Measurements from ENCODE around the gene ABHD2.

DNA sequence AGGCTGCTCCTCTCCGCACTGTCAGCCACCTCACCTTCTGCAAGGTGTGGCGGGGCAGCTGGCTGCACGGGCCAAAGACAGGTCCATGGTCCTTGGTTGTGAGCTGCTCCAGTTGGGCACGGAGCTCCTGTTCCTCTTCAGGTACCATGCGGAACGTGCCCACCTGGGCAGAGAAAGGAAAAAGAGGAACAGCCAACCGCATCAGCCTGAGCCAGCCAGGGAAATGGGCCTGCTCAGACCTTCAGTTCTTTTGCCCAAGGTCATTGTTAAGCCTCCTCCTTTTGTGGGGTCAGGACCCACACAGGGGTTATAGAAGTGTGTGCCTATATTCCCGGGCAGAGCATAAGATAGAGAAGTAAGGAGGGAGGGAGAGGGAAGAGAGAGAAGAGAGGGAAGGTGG, 130.3 kb downstream of the ABHD2 start:
- TF ChIP-seq CTCF (IDR thresholded peaks at IDR 0.05; ENCODE audit: extremely low read depth in 1 of 2, insufficient read depth in 1 of 2, low read depth in 1 of 2, low read length in 2 of 2): no peak
- TF ChIP-seq, protein P1, sequence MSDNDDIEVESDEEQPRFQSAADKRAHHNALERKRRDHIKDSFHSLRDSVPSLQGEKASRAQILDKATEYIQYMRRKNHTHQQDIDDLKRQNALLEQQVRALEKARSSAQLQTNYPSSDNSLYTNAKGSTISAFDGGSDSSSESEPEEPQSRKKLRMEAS (IDR thresholded peaks at IDR 0.05; ENCODE audit: insufficient read depth, insufficient read length): no peak
- TF ChIP-seq POLR2A (IDR thresholded peaks at IDR 0.05; ENCODE audit: low read depth, low read length): no peak
- no peak for TF ChIP-seq EZH2 (IDR thresholded peaks at IDR 0.05; ENCODE audit: borderline replicate concordance, low read depth, low read length, severe bottlenecking)
- no peak for TF ChIP-seq MYC (IDR thresholded peaks at IDR 0.05; ENCODE audit: low read depth, low read length)
- no peak for TF ChIP-seq POLR2AphosphoS5 (IDR thresholded peaks at IDR 0.05; ENCODE audit: insufficient read depth, low read depth, low read length)
- no peak for TF ChIP-seq GATA2 (IDR thresholded peaks at IDR 0.05; ENCODE audit: insufficient read depth, insufficient read length, low read depth, low read length)
- no peak for TF ChIP-seq FOS (IDR thresholded peaks at IDR 0.05; ENCODE audit: borderline replicate concordance, insufficient read depth, low read length)

All from endothelial cell of umbilical vein (primary cell).